HCT116 (cell line): ENCODE results near the gene TMEM260. TPM values are rescaled to one million over a fixed set of nuclear protein-coding genes. Genes with fewer than 3 reads are reported as not detected.

Experiments
- ATAC-seq: fragments of 200-7000 bp; cut with Tn5 transposase; 2 replicates; pipeline ENCODE4 v1.9.1; 2020; ENCODE audit warnings: mild to moderate bottlenecking, moderate library complexity
- BruUV-seq: library from RNA; stranded (reverse); fragments of 400-500 nt; replicated peaks from 2 replicates; lab custom pipeline; 2021; lab: Mats Ljungman, UMichigan
- CTCF ChIA-PET: fragments of 300-600 bp; sonication (Branson Sonifier 250); formaldehyde crosslinking; loops from one replicate; lab custom pipeline; 2021; ENCODE audit warnings: antibody characterized with exemption; lab: Charles Lee
- POLR2A ChIA-PET: fragments of 300-600, 350-600 bp; sonication (Branson Sonifier 250); formaldehyde crosslinking; loops from one replicate; lab custom pipeline; 2021; ENCODE audit warnings: antibody characterized with exemption; lab: Charles Lee
- RAD21 ChIA-PET, 2 experiments: fragments of 300-600 bp; sonication (Branson Sonifier 250); formaldehyde crosslinking; loops; one replicate each; lab custom pipeline; 2023; ENCODE audit warnings: low total read pairs in 2 of 2; ENCODE audit not compliant: uncharacterized antibody in 2 of 2, unreplicated experiment in 2 of 2, low non-redundant PET in 1 of 2; lab: Charles Lee
- DNase-seq: peaks from one replicate; pipeline ENCODE4 v3.0.0-alpha.2; 2010; ENCODE audit warnings: low read depth, low spot score
- H2AFZ ChIP-seq: fragments of 200-600 bp; shearing (Covaris generic), sonication (generic); 2 replicates; pipeline ENCODE4 v1.6.1; 2017; ENCODE audit warnings: low read depth, mixed run types, mixed read lengths, antibody characterized with exemption, low read length; ENCODE audit not compliant: poor library complexity, severe bottlenecking
- H3K27ac ChIP-seq: 2 replicates; pipeline ENCODE4 v1.5.1; 2012; ENCODE audit warnings: low read depth, low read length
- H3K27me3 ChIP-seq: fragments of 200-600 bp; sonication (generic); 2 replicates; pipeline ENCODE4 v1.6.1; 2016; ENCODE audit warnings: mixed run types, low read length, mixed read lengths; ENCODE audit not compliant: insufficient read depth
- H3K36me3 ChIP-seq, 2 experiments: fragments of 200-500 bp in 1 of 2; fragments of 200-600 bp in 1 of 2; sonication (Bioruptor generic) in 1 of 2; sonication (generic) in 1 of 2; 2 replicates each; pipeline versions ENCODE4 v1.5.1 to v1.6.1; 2014 to 2016; ENCODE audit warnings: low read length in 2 of 2, inconsistent platforms in 1 of 2, mixed read lengths in 1 of 2, mixed run types in 1 of 2; ENCODE audit not compliant: insufficient read depth in 2 of 2, control insufficient read depth in 1 of 2
- H3K4me1 ChIP-seq, 2 experiments: fragments of 200-600 bp in 1 of 2; sonication (generic) in 1 of 2; 2 replicates each; pipeline versions ENCODE4 v1.5.1 to v1.6.1; 2012 to 2017; ENCODE audit warnings: low read length in 2 of 2, inconsistent platforms in 1 of 2, mild to moderate bottlenecking in 1 of 2, mixed read lengths in 1 of 2, mixed run types in 1 of 2, moderate library complexity in 1 of 2; ENCODE audit not compliant: insufficient read depth in 2 of 2, control insufficient read depth in 1 of 2
- H3K4me2 ChIP-seq: fragments of 200-600 bp; sonication (generic); 2 replicates; pipeline ENCODE4 v1.6.1; 2017; ENCODE audit warnings: mixed run types, low read length, mixed read lengths
- H3K4me3 ChIP-seq, 2 experiments: fragments of 200-600 bp in 1 of 2; sonication (generic) in 1 of 2; replicated peaks in 1 of 2; 2 replicates each; pipeline ENCODE4 v1.5.1; 2011 to 2016; ENCODE audit warnings: low read length in 2 of 2, control low read depth in 1 of 2, low read depth in 1 of 2, mild to moderate bottlenecking in 1 of 2, mixed read lengths in 1 of 2, mixed run types in 1 of 2
- H3K79me2 ChIP-seq: fragments of 200-600 bp; sonication (generic); 2 replicates; pipeline ENCODE4 v1.6.1; 2017; ENCODE audit warnings: mild to moderate bottlenecking, mixed run types, low read length, moderate library complexity, mixed read lengths; ENCODE audit not compliant: insufficient read depth
- H3K9ac ChIP-seq: fragments of 200-600 bp; sonication (generic); 2 replicates; pipeline ENCODE4 v1.6.1; 2016; ENCODE audit warnings: low read length, mixed read lengths
- H3K9me2 ChIP-seq: fragments of 200-600 bp; sonication (generic), shearing (Covaris generic); 2 replicates; pipeline ENCODE4 v1.6.1; 2017; ENCODE audit warnings: mixed run types, mild to moderate bottlenecking, moderate library complexity; ENCODE audit not compliant: insufficient read depth
- H3K9me3 ChIP-seq, 2 experiments: fragments of 200-500 bp in 1 of 2; fragments of 200-600 bp in 1 of 2; sonication (Bioruptor generic) in 1 of 2; sonication (generic) in 1 of 2; 2 replicates each; pipeline ENCODE4 v1.6.1; 2014 to 2017; ENCODE audit warnings: low read length in 2 of 2, mixed read lengths in 2 of 2, inconsistent platforms in 1 of 2, low read depth in 1 of 2, mild to moderate bottlenecking in 1 of 2, mixed run types in 1 of 2, moderate library complexity in 1 of 2; ENCODE audit not compliant: control insufficient read depth in 1 of 2, insufficient read depth in 1 of 2
- H4K20me1 ChIP-seq: fragments of 200-600 bp; sonication (generic), shearing (Covaris generic); 2 replicates; pipeline ENCODE4 v1.6.1; 2017; ENCODE audit warnings: mixed run types, mild to moderate bottlenecking, moderate library complexity; ENCODE audit not compliant: insufficient read depth
- CBX3 ChIP-seq: IDR thresholded peaks from 2 replicates; pipeline ENCODE4 v1.6.1; 2012; ENCODE audit warnings: low read depth
- CEBPB ChIP-seq: IDR thresholded peaks from 2 replicates; pipeline ENCODE4 v1.6.1; 2012; ENCODE audit warnings: low read depth
- EGR1 ChIP-seq: IDR thresholded peaks from 2 replicates; pipeline ENCODE4 v1.6.1; 2012; ENCODE audit warnings: low read depth
- ELF1 ChIP-seq: IDR thresholded peaks from 2 replicates; pipeline ENCODE4 v1.6.1; 2012; ENCODE audit warnings: low read depth, borderline replicate concordance
- EZH2 ChIP-seq: fragments of 200-600 bp; sonication (generic); IDR thresholded peaks from 2 replicates; pipeline ENCODE4 v1.6.1; 2017; ENCODE audit warnings: antibody characterized with exemption, mixed run types
- EZH2phosphoT487 ChIP-seq: fragments of 200-600 bp; IDR thresholded peaks from 2 replicates; pipeline ENCODE4 v1.6.1; 2018; ENCODE audit warnings: antibody characterized with exemption, borderline replicate concordance
- FOSL1 ChIP-seq: IDR thresholded peaks from 2 replicates; pipeline ENCODE4 v1.6.1; 2012; ENCODE audit warnings: low read depth
- JUND ChIP-seq: IDR thresholded peaks from 2 replicates; pipeline ENCODE4 v1.6.1; 2012
- POLR2A ChIP-seq: IDR thresholded peaks from 2 replicates; pipeline ENCODE4 v1.7.0; 2011; ENCODE audit warnings: borderline replicate concordance; ENCODE audit not compliant: insufficient read depth, insufficient read length; ENCODE audit errors: extremely low read depth
- POLR2AphosphoS5 ChIP-seq: IDR thresholded peaks from 2 replicates; pipeline ENCODE4 v1.6.1; 2011; ENCODE audit warnings: mild to moderate bottlenecking, low read depth, low read length, moderate library complexity
- RAD21 ChIP-seq: IDR thresholded peaks from 2 replicates; pipeline ENCODE4 v1.6.1; 2012; ENCODE audit warnings: low read depth, mild to moderate bottlenecking
- SRF ChIP-seq: IDR thresholded peaks from 2 replicates; pipeline ENCODE4 v1.6.1; 2012; ENCODE audit warnings: low read depth
- ZNF274 ChIP-seq: fragments of 200-500 bp; sonication (Bioruptor generic); IDR thresholded peaks from 2 replicates; pipeline ENCODE4 v1.6.1; 2014; ENCODE audit warnings: mild to moderate bottlenecking, low read depth, low read length, inconsistent platforms
- intact Hi-C: fragments of 100-400 bp; cut with micrococcal nuclease; formaldehyde crosslinking; loops from 2 replicates; pipeline ENCODE4 v1.10.0; 2022
- total RNA-seq: library from RNA; stranded (reverse); gene quantifications from one replicate; pipeline ENCODE4 v1.2.1, GENCODE V29; 2021; ENCODE audit not compliant: unreplicated experiment
- TF ChIP-seq, protein P1 (sequence below): IDR thresholded peaks from 2 replicates; pipeline ENCODE4 v1.6.1; 2012; ENCODE audit warnings: low read depth
- TF ChIP-seq, protein P2 (sequence below): IDR thresholded peaks from 2 replicates; pipeline ENCODE4 v1.6.1; 2012
- TF ChIP-seq, protein P3 (sequence below), 3 experiments: fragments of 200-600 bp in 1 of 3; sonication (generic) in 1 of 3; IDR thresholded peaks in 2 of 3; conservative IDR thresholded peaks in 1 of 3; 2 replicates each; pipeline ENCODE4 v1.5.1; 2012 to 2017; ENCODE audit warnings: low read depth in 2 of 3, low read length in 2 of 3, antibody characterized with exemption in 1 of 3, borderline replicate concordance in 1 of 3, control low read depth in 1 of 3, mild to moderate bottlenecking in 1 of 3, mixed read lengths in 1 of 3, mixed run types in 1 of 3, moderate library complexity in 1 of 3; ENCODE audit not compliant: insufficient read depth in 1 of 3

The TMEM260 gene
- total RNA-seq, 1 experiment from 2014 or later, result 12.5 TPM

DNA sequence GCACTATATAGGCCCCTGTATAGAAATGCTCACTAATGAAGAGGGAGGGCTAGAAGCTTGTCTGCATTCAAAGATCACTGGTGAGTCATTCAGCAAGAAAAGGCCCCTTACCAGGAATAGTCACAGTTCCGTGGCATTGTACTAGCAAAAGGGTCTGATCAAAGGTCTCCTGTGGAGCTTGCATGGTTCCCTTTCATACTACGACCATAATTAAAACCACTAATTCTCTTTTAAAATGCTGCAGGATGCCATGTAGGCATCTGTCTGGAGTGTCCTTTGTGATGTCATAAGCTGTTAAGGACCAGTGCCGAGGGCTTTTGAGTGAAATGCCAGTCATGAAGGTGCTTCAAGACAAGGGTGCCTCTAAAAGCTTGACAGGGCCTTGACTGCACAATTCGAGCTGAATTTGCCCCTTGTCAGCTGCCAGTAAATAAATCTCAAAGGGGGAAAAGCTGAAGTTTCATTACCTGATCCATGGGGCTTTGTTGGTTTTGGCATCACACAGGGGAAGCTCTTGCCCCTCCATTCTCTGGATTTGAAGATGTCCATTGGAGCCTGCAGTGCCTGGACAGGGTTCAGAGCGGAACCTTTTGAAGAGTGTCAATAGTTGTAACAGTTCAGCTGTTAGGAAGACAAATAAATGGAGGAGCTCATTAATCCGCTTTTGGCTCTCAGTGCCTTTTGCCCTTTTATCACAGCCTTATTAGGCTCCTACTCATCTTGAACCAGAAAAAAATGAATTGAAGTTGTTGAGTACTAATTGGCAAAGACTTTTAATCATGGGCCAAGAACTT lies 69.1 kb downstream of the TMEM260 start (continued):
- TF ChIP-seq, protein P1, sequence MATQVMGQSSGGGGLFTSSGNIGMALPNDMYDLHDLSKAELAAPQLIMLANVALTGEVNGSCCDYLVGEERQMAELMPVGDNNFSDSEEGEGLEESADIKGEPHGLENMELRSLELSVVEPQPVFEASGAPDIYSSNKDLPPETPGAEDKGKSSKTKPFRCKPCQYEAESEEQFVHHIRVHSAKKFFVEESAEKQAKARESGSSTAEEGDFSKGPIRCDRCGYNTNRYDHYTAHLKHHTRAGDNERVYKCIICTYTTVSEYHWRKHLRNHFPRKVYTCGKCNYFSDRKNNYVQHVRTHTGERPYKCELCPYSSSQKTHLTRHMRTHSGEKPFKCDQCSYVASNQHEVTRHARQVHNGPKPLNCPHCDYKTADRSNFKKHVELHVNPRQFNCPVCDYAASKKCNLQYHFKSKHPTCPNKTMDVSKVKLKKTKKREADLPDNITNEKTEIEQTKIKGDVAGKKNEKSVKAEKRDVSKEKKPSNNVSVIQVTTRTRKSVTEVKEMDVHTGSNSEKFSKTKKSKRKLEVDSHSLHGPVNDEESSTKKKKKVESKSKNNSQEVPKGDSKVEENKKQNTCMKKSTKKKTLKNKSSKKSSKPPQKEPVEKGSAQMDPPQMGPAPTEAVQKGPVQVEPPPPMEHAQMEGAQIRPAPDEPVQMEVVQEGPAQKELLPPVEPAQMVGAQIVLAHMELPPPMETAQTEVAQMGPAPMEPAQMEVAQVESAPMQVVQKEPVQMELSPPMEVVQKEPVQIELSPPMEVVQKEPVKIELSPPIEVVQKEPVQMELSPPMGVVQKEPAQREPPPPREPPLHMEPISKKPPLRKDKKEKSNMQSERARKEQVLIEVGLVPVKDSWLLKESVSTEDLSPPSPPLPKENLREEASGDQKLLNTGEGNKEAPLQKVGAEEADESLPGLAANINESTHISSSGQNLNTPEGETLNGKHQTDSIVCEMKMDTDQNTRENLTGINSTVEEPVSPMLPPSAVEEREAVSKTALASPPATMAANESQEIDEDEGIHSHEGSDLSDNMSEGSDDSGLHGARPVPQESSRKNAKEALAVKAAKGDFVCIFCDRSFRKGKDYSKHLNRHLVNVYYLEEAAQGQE, result no peak
- no peak for TF ChIP-seq RAD21

DNA sequence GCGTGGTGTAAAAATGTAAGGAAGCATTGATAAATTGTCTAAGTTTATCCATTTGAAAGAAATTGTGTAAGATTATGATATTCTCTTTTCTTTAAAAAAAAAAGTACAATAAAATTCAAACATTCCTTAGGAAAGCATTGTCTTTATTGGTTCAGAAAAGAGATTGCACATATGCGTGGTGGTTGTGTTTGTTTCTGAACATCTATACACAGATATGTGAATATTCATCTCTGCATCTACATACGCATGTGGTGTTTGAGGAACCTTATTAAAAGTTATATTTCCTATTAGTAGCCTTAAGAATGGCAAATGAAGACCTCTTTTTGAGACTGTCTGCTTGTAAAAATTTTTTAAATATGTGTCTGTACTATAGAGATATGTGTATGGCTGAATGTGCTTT lies 69.8 kb downstream of the TMEM260 start:
- Histone ChIP-seq H3K36me3 (no peaks in the 10 kb centered on the region), H2AFZ (no peak overlapping the region), H3K79me2 (no peaks in the 10 kb centered on the region), H3K9ac (no peak overlapping the region), H4K20me1 (no peaks in the 10 kb centered on the region), H3K4me3 (no peak overlapping the region), H3K4me2 (no peak overlapping the region), H3K27ac (no peak overlapping the region), H3K4me1 (no peaks in the 10 kb centered on the region), H3K27me3 (no peaks in the 10 kb centered on the region), H3K9me2 (no peaks in the 10 kb centered on the region), H3K9me3 (no peaks in the 10 kb centered on the region)
- CTCF ChIA-PET, result no interaction called here
- TF ChIP-seq EGR1 (no peak), EZH2 (no peak), EZH2phosphoT487 (no peak), JUND (no peak), ZNF274 (no peak), POLR2AphosphoS5 (no peak), CEBPB (no peak), ELF1 (no peak), SRF (no peak), POLR2A (no peak), FOSL1 (no peak), CBX3 (no peak)
- TF ChIP-seq, protein P2, sequence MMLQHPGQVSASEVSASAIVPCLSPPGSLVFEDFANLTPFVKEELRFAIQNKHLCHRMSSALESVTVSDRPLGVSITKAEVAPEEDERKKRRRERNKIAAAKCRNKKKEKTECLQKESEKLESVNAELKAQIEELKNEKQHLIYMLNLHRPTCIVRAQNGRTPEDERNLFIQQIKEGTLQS, result no peak
- TF ChIP-seq, protein P3, sequence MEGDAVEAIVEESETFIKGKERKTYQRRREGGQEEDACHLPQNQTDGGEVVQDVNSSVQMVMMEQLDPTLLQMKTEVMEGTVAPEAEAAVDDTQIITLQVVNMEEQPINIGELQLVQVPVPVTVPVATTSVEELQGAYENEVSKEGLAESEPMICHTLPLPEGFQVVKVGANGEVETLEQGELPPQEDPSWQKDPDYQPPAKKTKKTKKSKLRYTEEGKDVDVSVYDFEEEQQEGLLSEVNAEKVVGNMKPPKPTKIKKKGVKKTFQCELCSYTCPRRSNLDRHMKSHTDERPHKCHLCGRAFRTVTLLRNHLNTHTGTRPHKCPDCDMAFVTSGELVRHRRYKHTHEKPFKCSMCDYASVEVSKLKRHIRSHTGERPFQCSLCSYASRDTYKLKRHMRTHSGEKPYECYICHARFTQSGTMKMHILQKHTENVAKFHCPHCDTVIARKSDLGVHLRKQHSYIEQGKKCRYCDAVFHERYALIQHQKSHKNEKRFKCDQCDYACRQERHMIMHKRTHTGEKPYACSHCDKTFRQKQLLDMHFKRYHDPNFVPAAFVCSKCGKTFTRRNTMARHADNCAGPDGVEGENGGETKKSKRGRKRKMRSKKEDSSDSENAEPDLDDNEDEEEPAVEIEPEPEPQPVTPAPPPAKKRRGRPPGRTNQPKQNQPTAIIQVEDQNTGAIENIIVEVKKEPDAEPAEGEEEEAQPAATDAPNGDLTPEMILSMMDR (IDR thresholded peaks at IDR 0.05 in 2 of 3, conservative IDR thresholded peaks at IDR 0.05 in 1 of 3; ENCODE audit: borderline replicate concordance in 1 of 3, insufficient read depth in 1 of 3, low read depth in 2 of 3, low read length in 2 of 3), result no peak
- DNase-seq (no peak), ATAC-seq (no peak)
- RAD21 ChIA-PET, result no interaction called here
- POLR2A ChIA-PET, result no interaction called here
- intact Hi-C loops, result no loop called here
- no TSS peak for BruUV-seq
